ENCODE measurements around the gene COL4A3.

GRCh38 chr2:227280895-227281294, 116.5 kb downstream of the COL4A3 start:
- TF ChIP-seq, protein P1, sequence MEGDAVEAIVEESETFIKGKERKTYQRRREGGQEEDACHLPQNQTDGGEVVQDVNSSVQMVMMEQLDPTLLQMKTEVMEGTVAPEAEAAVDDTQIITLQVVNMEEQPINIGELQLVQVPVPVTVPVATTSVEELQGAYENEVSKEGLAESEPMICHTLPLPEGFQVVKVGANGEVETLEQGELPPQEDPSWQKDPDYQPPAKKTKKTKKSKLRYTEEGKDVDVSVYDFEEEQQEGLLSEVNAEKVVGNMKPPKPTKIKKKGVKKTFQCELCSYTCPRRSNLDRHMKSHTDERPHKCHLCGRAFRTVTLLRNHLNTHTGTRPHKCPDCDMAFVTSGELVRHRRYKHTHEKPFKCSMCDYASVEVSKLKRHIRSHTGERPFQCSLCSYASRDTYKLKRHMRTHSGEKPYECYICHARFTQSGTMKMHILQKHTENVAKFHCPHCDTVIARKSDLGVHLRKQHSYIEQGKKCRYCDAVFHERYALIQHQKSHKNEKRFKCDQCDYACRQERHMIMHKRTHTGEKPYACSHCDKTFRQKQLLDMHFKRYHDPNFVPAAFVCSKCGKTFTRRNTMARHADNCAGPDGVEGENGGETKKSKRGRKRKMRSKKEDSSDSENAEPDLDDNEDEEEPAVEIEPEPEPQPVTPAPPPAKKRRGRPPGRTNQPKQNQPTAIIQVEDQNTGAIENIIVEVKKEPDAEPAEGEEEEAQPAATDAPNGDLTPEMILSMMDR (IDR thresholded peaks at IDR 0.05), result no peak
- no peak for TF ChIP-seq POLR2A (IDR thresholded peaks at IDR 0.05)
